Stimulated activated CD4-positive, alpha-beta T cell treated with anti-CD3 and anti-CD28 coated beads, Interleukin-1b, Interleukin-23, amount 100 ng/mL, for 4 hours (primary cell): Measurements from ENCODE around the gene SSBP3.
"Not testable (repeated sequence)": the region's sequence is repeated elsewhere in the genome, so short reads cannot be mapped to it uniquely, and the experiment has no call there.

ENCODE experiments used
- DNase-seq, 2 donors: peaks; one replicate each; pipeline ENCODE4 v3.0.0-alpha.2; 2020; ENCODE audit warnings: low read depth in 2 of 2

SSBP3 gene

DNA sequence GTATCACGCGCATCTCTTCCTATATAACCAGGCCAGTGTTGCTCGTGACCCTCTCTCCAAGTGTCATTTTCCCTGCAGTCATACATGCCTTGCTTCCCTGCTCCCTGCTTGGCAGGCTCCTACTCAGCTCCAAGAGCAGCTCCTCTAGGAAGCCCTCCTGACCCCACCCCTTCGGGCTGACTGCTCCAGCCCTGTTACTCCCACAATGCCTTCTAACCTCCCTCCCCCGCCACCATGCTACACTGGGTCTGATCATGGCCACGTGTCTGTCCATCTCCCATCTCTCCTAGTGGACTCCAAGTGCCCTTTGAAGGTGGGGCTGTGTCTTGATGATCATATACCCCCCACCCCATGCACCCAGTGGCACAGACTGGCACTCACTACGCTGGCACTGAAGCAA is 161.5 kb downstream of the SSBP3 start:
- no peak for DNase-seq

- DNase-seq: no peak
These were observed 163.2 kb downstream of the SSBP3 start for GRCh38 chr1:54243022-54243421.

DNA sequence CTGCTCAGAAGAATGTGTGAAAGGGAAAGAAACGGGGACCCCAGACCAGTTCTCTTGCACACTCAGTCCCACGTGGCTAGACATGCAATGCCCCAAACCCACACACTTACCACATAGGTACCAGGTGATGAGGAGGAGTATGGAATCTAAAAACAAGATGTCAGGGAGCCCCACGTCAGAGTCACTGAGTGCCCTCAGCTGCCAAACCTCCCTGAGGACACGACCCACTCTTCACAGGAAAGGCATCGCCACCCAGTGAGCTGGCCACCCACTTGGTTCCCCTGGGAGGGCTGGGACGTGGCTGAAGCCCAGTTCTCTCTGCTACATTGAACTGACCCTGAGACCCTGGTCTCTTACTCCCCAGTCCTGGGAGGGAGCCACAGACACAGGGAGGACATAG is 164.8 kb downstream of the SSBP3 start:
- DNase-seq: no peak

GRCh38 chr1:54240741-54241335 is 165.4 kb downstream of the SSBP3 start:
- DNase-seq: no peak

- DNase-seq: no peak
These were observed 166.6 kb downstream of the SSBP3 start for GRCh38 chr1:54239631-54240031.

GRCh38 chr1:54239035-54239383 is 167.2 kb downstream of the SSBP3 start:
- no peak for DNase-seq

- DNase-seq: no peak
These were observed 167.7 kb downstream of the SSBP3 start for GRCh38 chr1:54238353-54239034.

GRCh38 chr1:54237586-54237985 is 168.6 kb downstream of the SSBP3 start:
- DNase-seq: no peak

- no peak for DNase-seq
These were observed 171.9 kb downstream of the SSBP3 start for GRCh38 chr1:54234284-54234683.

DNA sequence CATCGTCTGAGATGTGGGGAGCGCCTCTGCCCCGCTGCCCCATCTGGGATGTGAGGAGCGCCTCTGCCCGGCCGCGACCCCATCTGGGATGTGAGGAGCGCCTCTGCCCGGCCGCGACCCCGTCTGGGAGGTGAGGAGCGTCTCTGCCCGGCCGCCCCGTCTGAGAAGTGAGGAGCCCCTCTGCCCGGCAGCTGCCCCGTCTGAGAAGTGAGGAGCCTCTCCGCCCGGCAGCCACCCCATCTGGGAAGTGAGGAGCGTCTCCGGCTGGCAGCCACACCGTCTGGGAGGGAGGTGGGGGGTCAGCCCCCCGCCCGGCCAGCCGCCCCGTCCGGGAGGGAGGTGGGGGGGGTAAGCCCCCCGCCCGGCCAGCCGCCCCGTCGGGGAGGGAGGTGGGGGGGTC is 173.0 kb downstream of the SSBP3 start:
- DNase-seq: not testable (repeated sequence)

DNA sequence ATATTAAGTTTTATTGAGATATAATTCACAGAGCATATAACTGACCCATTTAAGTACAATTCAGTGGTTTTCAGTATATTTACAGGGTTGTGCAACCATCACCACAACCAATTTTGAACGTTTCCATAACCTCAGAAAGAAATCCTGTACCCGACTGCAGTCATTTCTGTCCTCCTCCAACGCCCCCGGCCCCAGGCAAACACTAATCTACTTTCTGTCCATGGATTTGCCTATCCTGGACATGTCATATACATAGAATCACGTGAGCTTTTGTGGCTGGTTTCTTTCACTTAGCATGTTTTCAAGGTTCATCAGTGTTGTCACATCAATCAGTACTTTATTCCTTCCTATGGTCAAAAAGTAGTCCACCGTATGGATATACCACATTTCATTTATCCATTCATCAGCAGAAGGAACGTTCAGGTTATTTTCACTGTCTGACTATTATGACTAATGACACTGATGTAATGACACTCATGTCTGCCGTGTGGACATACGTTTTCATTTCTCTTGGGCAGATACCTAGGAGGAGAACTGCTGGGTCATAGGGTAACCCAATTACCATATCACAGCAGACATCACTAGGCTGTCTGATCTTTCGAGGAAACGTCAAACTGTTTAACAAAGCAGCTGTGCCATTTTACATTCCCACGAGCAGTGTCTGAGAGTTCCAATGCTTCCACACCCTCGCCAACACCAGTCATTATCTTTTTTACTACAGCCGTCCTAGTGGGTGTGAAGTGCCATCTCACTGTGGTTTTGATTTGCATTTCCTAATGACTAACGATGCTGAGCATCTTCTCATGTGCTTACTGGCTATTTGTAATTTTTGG is 175.5 kb downstream of the SSBP3 start:
- DNase-seq: no peak

- no peak for DNase-seq
These were observed 176.8 kb downstream of the SSBP3 start for GRCh38 chr1:54229281-54229891.

DNA sequence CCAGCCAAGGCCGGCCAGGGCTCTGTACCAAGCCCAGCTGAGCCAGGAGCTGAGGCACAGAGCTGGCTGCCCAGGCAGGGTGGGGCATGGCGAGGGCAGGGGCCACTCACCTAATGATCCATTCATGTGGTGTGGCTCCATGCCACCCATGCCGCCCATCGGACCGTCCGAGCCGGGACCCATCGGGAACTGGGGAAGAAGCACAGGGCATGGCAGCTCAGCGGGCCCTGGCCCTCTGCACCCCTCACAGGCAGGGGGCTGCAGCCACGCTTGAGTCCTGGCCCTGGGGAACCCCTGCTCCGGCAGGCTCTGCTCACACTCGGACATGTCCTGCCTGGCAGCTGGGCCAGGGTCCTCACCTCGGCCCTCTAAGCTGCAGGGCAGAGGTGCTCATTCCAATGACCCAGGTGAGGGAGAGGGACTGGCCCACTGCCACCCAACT is 177.5 kb downstream of the SSBP3 start:
- no peak for DNase-seq

DNA sequence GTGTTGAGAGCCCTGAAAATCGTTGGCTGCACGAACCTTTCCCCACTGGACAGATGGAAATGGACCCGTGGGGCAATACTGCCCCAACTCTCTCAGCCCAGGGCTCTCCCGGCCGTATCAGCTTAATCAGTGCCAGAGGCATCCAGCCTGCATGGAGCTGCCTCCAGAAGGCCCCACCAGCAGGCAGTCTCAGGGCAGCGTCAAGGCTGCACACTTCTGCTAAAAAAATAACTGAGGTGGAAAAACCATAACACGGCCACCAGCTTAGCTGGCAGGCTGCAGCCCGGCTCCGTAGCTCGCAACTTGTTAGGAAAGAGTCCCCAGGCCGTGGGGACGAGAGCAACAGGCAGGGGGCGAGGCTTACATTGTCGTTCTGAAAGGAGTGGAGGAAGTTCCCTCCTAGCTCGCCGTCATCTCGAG is 178.3 kb downstream of the SSBP3 start:
- no peak for DNase-seq

- no peak for DNase-seq
These were observed 179.0 kb downstream of the SSBP3 start for GRCh38 chr1:54227091-54227602.

GRCh38 chr1:54225986-54226559 is 180.1 kb downstream of the SSBP3 start:
- DNase-seq: no peak

- DNase-seq: no peak
These were observed 180.8 kb downstream of the SSBP3 start for GRCh38 chr1:54225378-54225777.

DNA sequence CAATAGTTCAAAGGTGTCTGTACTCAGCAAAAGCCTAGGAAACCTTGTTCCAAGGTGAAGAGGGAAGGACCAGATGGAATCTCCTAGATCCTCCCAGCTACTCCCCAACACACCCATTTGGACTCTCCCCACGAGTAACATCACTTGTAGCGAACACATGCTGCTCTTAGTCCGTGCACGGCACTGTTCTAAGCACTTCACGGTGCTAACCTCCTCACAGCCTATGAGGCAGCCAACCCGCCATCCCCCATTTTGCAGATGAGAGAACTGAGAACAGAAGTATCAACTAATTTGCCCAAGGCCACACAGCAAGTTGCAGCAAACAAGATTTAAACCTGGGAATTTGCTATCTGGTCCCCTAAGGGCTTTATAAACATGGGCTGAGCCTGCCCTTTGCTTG is 182.0 kb downstream of the SSBP3 start:
- no peak for DNase-seq

- no peak for DNase-seq
These were observed 182.6 kb downstream of the SSBP3 start for GRCh38 chr1:54223441-54224202.

GRCh38 chr1:54222711-54223110 is 183.5 kb downstream of the SSBP3 start:
- no peak for DNase-seq

- DNase-seq: no peak
These were observed 184.2 kb downstream of the SSBP3 start for GRCh38 chr1:54221867-54222484.
